NB4 (cell line): Measurements from ENCODE around the gene TLE3.

Experiments used
- DNase-seq: peaks from one replicate; pipeline ENCODE4 v3.0.0; 2010; ENCODE audit warnings: low read depth
- H3K4me3 ChIP-seq: one replicate; pipeline ENCODE4 v1.5.1; 2011; ENCODE audit warnings: mild to moderate bottlenecking, low read depth, low read length, moderate library complexity
- MYC ChIP-seq: IDR thresholded peaks from 2 replicates; pipeline ENCODE4 v1.6.1; 2011; ENCODE audit warnings: low read depth, low read length
- POLR2A ChIP-seq: IDR thresholded peaks from 2 replicates; pipeline ENCODE4 v1.6.1; 2011; ENCODE audit warnings: mild to moderate bottlenecking; ENCODE audit not compliant: insufficient read length; ENCODE audit errors: extremely low read depth
- TF ChIP-seq, protein P1 (sequence below): IDR thresholded peaks from 2 replicates; pipeline ENCODE4 v1.6.1; 2011; ENCODE audit warnings: low read depth, low read length
- TF ChIP-seq, protein P2 (sequence below): IDR thresholded peaks from one replicate; pipeline ENCODE4 v1.5.1; 2012; ENCODE audit warnings: low read depth, low read length

TLE3 gene

DNA sequence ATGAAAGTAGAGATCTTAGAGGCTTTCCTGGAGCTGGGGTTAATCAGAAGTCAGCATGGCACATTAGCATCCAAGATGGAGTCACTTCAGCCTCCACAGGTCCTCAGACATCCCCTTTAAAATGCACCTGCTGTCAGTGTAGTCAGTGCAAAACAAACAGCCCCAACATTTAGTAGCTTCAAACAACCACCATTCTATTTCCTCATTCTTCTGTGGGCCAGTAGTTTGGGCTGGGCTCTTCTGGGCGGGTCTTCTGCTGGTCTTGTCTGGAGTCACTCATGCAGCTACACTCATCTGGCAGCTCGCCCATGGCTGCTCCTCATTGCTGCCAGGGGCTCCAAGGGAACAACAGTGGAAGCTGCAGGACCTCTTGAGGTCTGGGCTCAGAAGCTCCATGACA is 99.9 kb downstream of the TLE3 start:
- H3K4me3 ChIP-seq, result no peak overlapping the region
- peak; percentile 42 for DNase-seq
- TF ChIP-seq MYC (no peak), POLR2A (no peak)
- TF ChIP-seq, protein P1, sequence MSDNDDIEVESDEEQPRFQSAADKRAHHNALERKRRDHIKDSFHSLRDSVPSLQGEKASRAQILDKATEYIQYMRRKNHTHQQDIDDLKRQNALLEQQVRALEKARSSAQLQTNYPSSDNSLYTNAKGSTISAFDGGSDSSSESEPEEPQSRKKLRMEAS, result no peak
- TF ChIP-seq, protein P2, sequence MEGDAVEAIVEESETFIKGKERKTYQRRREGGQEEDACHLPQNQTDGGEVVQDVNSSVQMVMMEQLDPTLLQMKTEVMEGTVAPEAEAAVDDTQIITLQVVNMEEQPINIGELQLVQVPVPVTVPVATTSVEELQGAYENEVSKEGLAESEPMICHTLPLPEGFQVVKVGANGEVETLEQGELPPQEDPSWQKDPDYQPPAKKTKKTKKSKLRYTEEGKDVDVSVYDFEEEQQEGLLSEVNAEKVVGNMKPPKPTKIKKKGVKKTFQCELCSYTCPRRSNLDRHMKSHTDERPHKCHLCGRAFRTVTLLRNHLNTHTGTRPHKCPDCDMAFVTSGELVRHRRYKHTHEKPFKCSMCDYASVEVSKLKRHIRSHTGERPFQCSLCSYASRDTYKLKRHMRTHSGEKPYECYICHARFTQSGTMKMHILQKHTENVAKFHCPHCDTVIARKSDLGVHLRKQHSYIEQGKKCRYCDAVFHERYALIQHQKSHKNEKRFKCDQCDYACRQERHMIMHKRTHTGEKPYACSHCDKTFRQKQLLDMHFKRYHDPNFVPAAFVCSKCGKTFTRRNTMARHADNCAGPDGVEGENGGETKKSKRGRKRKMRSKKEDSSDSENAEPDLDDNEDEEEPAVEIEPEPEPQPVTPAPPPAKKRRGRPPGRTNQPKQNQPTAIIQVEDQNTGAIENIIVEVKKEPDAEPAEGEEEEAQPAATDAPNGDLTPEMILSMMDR, result no peak
